ENCODE data around the gene MIEN1. TPM values are rescaled to one million over a fixed set of nuclear protein-coding genes. Genes with fewer than 3 reads are reported as not detected.

MIEN1 gene
- total RNA-seq, 1 donor from 2014 or later = 97.0 TPM

DNA sequence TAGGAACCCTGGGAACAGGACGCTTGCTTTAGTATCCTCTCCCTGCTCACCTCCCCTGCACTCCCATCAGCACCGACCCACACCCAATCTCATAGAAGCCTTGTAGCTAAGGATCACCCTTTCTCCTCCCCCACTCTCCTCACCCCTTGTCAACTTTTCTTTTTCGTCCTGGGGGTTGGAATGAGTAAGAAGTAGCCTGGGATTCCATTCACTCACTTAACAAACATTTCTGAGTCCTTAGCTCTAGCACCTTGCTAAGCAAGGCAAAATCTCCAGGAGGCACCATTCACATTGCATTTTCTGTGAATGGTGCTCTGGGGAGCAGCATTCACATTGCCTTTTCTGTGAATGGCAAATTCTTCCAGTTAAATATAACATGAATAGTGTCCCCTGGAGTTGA lies 41.4 kb downstream of the MIEN1 start:
- no peak for DNase-seq (ENCODE audit: low read depth)
- Histone ChIP-seq H3K4me3 (ENCODE audit: low read depth, low read length) (peak overlapping the region; percentile 82), H3K27me3 (ENCODE audit: control insufficient read depth, insufficient read depth, low read length) (no peaks in the 10 kb centered on the region), H3K36me3 (ENCODE audit: control insufficient read depth, insufficient read depth, low read length) (no peaks in the 10 kb centered on the region)
- TF ChIP-seq, protein P1, sequence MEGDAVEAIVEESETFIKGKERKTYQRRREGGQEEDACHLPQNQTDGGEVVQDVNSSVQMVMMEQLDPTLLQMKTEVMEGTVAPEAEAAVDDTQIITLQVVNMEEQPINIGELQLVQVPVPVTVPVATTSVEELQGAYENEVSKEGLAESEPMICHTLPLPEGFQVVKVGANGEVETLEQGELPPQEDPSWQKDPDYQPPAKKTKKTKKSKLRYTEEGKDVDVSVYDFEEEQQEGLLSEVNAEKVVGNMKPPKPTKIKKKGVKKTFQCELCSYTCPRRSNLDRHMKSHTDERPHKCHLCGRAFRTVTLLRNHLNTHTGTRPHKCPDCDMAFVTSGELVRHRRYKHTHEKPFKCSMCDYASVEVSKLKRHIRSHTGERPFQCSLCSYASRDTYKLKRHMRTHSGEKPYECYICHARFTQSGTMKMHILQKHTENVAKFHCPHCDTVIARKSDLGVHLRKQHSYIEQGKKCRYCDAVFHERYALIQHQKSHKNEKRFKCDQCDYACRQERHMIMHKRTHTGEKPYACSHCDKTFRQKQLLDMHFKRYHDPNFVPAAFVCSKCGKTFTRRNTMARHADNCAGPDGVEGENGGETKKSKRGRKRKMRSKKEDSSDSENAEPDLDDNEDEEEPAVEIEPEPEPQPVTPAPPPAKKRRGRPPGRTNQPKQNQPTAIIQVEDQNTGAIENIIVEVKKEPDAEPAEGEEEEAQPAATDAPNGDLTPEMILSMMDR (IDR thresholded peaks at IDR 0.05; ENCODE audit: insufficient read depth, low read length, poor library complexity, severe bottlenecking) = no peak

DNA sequence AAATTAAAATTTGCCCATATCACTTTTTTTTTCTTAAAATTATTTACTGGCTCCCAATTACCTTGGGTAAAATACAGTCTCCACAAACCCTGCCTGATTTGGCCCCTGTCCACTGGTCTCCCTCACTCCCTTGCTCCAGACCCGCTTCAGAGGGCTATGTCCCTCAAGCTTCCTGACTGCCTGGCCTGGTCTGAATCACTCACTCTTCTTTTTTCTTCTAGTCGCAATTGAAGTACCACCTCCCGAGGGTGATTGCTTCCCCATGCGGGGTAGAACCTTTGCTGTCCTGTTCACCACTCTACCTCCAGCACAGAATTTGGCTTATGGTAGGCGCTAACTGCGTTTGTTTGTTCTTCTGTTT lies 41.9 kb downstream of the MIEN1 start:
- H3K4me3 ChIP-seq (ENCODE audit: low read depth, low read length) = peak overlapping the region; percentile 82
- TF ChIP-seq, protein P1 (IDR thresholded peaks at IDR 0.05; ENCODE audit: insufficient read depth, low read length, poor library complexity, severe bottlenecking) = no peak
- DNase-seq (ENCODE audit: low read depth) = no peak

DNA sequence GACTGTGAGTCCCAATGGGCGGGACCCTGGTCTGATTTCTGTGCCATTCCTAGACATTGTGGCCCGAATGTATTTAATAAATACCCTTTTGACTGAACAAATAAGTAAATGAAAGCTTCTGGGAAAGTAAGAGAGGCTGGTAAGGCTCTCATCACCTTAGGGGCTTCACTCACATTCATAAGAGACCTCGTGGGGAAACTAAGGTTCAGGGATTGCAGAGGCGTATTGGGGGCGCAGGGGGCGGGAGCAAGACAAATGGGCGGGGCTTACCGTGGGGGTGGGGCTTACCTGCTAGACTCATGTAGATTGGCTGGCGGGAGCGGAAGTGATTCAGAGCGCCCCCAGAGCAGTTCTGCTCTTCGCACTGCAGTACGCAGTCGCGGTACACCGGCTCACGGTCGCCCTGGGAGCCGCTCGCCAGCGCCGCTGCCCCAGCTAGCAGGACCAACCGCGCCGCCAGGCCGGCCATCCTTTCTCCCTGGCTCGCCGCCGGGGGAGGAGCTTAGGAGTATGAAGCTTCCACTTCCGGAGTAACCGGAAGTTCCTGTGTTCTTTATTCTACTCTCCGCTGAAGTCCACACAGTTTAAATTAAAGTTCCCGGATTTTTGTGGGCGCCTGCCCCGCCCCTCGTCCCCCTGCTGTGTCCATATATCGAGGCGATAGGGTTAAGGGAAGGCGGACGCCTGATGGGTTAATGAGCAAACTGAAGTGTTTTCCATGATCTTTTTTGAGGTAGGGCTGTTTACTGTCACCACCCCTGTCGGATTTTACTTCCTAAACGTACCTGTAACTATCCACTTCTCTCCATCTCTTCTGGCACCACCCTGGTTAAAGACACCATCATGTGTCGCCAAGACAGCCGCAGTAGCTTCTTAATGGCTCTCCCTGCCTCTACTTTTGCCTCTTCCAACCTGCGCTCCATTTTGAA lies 42.5 kb downstream of the MIEN1 start, which contains the start of gene PGAP3:
Gene PGAP3 (minus strand): TSS at position 512 of the 929 bp plus-strand sequence. CDS start 43 bp downstream, at position 469.
- peak; percentile 54 for DNase-seq (ENCODE audit: low read depth)
- TF ChIP-seq, protein P1 (IDR thresholded peaks at IDR 0.05; ENCODE audit: insufficient read depth, low read length, poor library complexity, severe bottlenecking) = no peak
- peak within 1 kb of the TSS; percentile 82 for H3K4me3 ChIP-seq (ENCODE audit: low read depth, low read length)
- no peaks in the 10 kb centered on the region for H3K36me3 ChIP-seq (ENCODE audit: control insufficient read depth, insufficient read depth, low read length)
- H3K27me3 ChIP-seq (ENCODE audit: control insufficient read depth, insufficient read depth, low read length) = no peaks in the 10 kb centered on the region

More for the DNA sequence above, 41.9 kb downstream of the MIEN1 start:
- Histone ChIP-seq H3K27me3 (ENCODE audit: control insufficient read depth, insufficient read depth, low read length) (no peaks in the 10 kb centered on the region), H3K36me3 (ENCODE audit: control insufficient read depth, insufficient read depth, low read length) (no peaks in the 10 kb centered on the region)

DNA sequence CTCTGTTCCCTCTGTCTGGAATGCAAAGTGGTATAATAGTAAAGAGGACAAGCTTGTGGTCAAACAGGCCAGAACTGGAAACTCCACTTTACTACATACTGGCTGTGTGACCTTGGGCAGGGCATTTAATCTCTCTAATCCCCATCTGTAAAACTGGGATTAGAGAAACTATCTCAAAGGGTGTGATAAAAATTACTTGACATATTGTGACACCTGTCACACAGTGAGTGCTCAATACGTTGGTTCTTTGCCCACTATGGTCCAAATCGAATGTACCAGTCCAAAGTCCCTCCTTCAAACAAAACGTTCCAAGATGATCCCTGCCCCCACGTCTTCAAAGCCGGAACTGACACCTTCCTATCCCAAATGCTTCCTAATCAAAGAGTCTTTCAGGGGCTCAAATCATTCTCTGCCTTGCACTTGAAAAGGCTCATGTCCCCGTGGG lies 43.2 kb downstream of the MIEN1 start:
- Histone ChIP-seq H3K36me3 (ENCODE audit: control insufficient read depth, insufficient read depth, low read length) (no peaks in the 10 kb centered on the region), H3K4me3 (ENCODE audit: low read depth, low read length) (peak overlapping the region; percentile 82), H3K27me3 (ENCODE audit: control insufficient read depth, insufficient read depth, low read length) (no peaks in the 10 kb centered on the region)
- DNase-seq (ENCODE audit: low read depth) = no peak
- TF ChIP-seq, protein P1 (IDR thresholded peaks at IDR 0.05; ENCODE audit: insufficient read depth, low read length, poor library complexity, severe bottlenecking) = no peak

DNA sequence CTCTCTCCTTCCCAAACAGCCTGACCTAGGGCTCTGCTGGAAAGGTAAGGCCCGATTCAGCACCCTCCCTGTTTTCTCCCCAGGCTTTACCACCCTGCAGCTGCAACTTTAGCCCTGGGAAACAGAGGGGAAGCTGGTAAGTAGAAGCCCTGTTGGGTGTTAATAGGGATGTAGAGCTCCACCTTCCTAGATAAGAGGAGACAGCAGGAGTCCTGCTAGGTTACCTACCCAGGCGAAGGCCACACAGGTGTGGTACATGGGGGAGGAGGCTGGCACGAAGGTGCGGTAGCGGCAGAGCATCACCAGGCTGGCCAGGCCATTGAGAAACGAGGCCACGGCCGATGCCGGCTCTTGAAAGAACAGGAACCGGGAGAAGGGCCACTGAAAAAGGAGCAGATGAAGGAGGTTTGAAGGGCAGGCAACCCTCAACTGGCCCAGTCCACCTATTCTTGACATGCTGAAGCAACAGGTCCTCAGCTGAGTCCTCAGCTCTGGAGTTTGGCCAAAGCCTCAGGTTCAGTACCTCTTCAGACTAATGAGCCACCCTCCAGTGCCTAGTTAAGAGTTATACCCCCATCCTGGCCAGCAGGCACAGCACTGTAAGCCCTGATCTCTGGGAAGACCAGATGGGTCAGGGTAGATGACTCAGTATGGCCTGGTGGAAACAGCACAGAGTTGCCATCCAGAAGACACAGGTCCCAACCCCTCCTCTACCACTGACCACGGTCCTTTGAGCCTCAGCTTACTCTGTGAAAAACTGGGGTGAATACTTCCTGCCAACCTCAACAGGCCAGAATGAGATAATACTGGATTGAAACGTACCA lies 45.8 kb downstream of the MIEN1 start:
- H3K4me3 ChIP-seq (ENCODE audit: low read depth, low read length) = no peak overlapping the region
- TF ChIP-seq, protein P1 (IDR thresholded peaks at IDR 0.05; ENCODE audit: insufficient read depth, low read length, poor library complexity, severe bottlenecking) = no peak
- DNase-seq (ENCODE audit: low read depth) = no peak

More for the DNA sequence above, 45.8 kb downstream of the MIEN1 start:
- no peaks in the 10 kb centered on the region for H3K36me3 ChIP-seq (ENCODE audit: control insufficient read depth, insufficient read depth, low read length)
- no peaks in the 10 kb centered on the region for H3K27me3 ChIP-seq (ENCODE audit: control insufficient read depth, insufficient read depth, low read length)

All from kidney epithelial cell (primary cell).